ENCODE measurements around the gene TBX19.

The TBX19 gene

GRCh38 chr1:168285521-168285790, 4.8 kb downstream of the TBX19 start:
- DNase-seq = no peak

DNA sequence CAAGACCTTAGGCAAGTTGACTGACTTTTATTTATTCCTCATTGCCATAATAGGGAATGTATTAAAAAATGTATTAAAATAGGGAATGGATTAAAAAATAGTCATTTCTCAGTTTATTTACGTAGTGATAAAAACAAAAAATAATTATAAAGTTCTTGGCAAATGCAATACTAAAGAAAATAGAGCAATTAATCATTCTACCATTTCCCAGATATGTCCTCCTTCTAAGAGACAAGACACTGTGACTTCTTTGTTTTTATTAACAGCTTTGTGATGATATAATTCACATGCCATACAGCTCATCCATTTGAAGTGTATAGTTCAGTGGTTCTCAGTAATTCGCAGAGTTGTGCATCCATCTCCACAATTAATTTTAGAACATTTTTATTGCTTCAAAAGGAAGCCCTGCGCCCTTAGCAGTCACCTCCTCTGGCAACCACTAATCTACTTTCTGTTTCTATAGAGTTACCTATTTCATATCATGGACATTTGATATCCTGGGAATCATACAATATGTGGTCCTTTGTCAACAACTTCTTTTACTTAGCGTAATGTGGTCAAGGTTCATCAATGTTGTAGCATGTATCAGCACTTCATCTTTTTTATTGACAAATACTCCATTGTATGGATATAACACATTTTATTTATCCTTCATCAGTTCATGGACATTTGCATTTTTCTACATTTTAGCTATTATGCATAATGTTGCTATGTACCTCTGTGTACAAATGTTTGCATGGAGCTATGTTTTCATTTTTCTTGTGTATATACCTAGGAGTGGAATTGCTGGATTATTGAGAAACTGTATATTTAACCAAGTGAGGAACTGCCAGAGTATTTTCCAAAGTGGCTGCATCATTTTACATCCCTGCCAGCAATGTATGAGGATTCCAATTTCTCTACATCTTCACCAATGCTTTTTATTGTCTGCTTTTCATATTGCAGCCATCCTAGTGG, 5.6 kb downstream of the TBX19 start:
- no peak for DNase-seq

- no peak for DNase-seq
Observed at GRCh38 chr1:168287237-168287664, 6.6 kb downstream of the TBX19 start.

DNA sequence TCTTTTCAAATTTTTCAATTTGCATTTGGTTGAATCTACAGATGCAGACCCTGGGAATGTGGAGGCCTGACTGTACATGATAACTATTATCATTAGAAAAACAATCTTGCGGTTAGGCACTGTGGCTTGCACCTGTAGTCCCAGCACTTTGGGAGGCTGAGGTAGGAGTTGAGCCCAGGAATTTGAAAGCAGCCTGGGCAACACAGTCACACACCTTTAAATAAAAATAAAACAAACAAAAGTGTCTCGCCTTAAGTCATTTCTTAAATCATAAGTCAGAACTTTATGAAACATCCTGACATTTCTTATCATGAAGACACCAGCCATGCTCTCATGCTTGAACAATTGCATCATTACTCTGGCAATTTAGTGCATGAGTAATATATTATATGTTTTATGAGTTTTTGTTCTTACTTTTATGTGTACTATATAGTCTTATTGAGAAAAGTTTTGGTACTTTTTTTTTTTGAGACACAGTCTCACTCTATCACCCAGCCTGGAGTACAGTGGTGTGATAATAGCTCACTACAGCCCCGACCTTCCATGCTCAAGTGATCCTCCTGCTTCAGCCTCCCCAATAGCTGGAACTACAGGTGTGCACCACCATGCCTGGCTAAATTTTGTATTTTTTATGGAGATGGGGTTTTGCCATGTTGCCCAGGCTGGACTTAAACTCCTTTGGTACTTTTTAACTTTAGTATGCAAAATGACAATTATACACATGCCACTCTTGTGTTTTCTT, 7.8 kb downstream of the TBX19 start:
- no peak for DNase-seq

DNA sequence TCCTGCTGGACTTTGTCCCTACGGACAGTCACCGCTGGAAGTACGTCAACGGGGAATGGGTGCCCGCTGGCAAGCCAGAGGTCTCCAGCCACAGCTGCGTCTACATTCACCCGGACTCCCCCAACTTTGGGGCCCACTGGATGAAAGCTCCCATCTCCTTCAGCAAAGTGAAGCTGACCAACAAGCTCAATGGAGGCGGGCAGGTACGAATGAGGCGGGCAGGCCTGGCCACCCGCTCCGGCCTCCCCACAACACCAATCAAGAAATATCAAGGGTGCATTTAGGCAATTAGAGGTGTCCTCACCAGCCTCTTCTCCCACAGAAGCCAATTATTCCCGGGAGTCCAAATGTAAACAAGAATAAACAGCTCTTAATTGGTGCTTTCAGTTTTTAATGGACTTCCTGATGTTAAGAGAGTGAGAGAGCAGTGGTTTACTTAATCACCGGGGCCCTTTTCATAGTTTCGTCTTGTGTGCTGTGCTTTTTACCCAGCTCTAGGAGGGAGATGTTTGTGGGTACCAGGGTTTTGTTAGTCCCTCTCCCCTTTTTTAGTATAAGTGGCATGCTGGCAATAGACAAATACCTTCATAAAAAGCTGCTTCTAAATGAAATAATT, 10.7 kb downstream of the TBX19 start:
- DNase-seq = no peak

DNA sequence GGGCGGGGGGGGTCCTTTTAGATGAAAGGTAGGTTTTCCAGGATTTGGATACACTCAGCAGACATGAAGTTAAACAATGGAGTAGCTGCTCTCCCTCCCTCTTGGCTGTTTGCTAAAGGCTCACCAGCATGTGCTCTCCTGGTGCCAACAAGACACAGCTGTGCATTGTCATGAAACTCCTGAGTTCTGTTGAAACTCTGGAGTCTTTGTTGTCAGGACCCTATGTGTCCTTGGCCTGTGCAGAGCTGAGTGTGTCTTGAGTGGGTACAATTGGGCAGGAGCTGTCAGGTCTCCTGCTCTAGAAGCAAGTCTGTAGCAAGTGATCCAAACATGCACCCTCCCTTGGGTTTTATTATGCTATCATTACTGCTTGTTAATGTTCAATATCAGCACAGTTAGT, 12.7 kb downstream of the TBX19 start:
- DNase-seq = no peak

GRCh38 chr1:168295411-168296114, 14.9 kb downstream of the TBX19 start:
- DNase-seq = no peak

GRCh38 chr1:168297019-168297730, 16.5 kb downstream of the TBX19 start:
- no peak for DNase-seq

- DNase-seq = no peak
Observed at GRCh38 chr1:168298446-168298845, 17.8 kb downstream of the TBX19 start.

DNA sequence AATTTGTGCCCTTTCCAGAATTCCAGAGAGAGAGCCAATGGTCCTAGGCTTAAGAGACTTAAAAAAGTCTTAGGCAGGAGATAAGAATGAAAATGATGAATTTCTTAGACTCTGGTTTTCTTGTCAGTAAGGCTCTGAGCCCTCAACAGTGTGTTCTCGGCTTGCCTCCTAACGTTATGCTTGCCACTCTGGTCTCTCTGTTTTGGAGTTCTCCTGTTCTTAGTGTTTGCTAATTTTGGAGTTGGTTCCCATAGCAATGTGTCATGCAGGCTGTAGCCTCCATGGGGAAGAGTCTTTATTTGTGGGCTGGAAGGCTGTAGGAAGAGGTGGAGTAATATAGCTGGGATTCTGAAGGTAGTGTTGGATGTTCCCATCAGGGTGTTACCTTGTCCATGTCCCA, 19.9 kb downstream of the TBX19 start:
- DNase-seq = no peak

DNA sequence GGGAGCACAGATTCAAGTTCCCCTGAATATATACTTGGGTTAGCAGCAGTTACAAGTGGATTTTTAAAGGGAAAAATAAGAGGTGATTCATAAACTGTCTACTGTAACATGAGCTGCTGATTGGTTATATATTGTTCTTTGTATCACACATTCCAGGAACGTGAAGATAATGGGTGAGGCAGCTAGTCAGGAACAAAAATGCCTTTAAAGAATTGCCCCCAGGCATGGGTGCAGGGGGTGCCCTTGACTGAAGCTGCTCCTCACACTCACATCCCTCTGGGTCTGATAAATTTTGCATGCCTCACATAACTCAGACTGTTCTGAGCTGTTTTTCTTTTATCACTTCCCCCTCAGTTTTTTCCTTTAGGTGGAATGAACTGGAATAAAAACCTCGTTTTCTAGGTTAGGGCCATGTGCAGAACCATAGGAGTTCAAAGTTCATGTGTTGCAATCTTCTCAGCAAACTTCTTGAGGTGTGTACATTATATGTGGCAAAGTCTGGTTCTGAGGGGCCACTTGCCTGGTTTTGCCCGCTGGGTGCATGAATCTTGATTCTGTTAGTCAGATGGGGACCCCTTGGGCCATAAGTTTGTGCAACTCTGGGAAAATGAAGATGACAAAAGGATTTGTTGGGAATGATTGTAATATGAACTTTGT, 21.1 kb downstream of the TBX19 start:
- no peak for DNase-seq

- no peak for DNase-seq
Observed at GRCh38 chr1:168303716-168304540, 23.3 kb downstream of the TBX19 start.

DNA sequence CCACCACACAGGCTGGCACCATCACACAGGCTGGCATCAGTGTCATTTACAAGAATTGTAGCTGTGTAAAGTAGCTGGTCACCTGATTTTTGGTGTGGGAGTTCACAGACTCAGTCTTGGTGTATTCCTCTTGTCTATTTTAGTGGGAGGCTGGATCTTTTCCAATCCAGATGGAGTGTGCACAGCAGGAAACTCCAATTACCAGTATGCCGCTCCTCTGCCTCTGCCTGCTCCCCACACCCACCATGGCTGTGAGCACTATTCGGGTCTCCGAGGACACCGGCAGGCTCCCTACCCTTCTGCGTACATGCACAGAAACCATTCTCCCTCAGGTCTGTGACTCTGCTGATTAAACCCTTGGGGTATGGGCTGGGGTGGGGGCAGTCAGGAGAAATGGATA, 24.2 kb downstream of the TBX19 start:
- no peak for DNase-seq

GRCh38 chr1:168312718-168313604, 32.3 kb downstream of the TBX19 start:
- no peak for DNase-seq

- DNase-seq = no peak
Observed at GRCh38 chr1:168316142-168316541, 35.5 kb downstream of the TBX19 start.

DNA sequence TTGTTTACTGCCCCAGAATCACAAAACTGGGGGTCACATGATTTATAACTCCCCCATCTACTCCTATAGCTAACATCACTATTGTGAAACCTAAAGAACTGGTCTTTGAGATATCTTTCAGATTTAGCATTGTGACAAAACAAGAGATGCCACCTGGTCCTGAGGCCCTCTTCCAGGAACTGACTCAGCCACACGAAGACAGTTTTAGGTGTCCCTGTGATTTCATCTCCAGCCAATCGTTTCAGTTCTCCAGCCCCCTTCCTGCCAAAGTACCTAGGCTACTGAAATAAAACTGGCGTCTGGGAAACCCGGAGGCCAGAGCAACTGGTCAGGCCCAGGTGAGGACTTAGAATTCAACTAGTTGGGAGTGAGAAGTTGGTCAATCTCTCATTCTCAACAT, 36.6 kb downstream of the TBX19 start:
- DNase-seq = no peak

DNA sequence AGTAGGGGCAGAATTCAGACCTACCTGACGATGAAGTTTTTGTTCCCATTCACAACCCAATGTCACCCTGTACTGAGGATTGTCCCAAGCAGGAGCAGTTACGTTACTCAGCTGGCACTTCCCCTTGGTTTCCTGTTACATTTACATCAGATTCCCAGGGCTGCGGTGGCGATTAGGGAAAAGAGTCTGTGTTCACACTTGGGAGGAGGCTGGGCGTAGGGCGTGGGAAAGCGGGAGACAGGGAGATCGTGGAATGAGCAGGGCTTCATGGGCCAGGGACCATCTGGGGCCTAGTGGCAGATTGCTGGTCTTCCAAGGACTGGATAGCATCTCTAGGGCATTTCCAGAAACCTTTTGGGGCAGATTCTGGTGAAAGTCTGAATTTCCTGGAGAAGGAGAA, 39.0 kb downstream of the TBX19 start:
- no peak for DNase-seq

- DNase-seq = no peak
Observed at GRCh38 chr1:168320149-168320548, 39.5 kb downstream of the TBX19 start.

- no peak for DNase-seq
Observed at GRCh38 chr1:168320800-168321450, 40.2 kb downstream of the TBX19 start.

All from CD4-positive, alpha-beta T cell treated with Interleukin-4 for 1 hour (primary cell).